ENCODE data around the gene PPT2. TPM values are rescaled to one million over a fixed set of nuclear protein-coding genes. Genes with fewer than 3 reads are reported as not detected.
"Not testable (repeated sequence)": the region's sequence is repeated elsewhere in the genome, so short reads cannot be mapped to it uniquely, and the experiment has no call there.

The PPT2 gene
- total RNA-seq, 1 donor from 2014 or later, result 11.3 TPM

GRCh38 chr6:32195902-32196681 is 42.2 kb downstream of the PPT2 start:
- Mint-ChIP-seq H3K4me3 (peak overlapping the region; percentile 98), H3K36me3 (ENCODE audit: low read depth) (peaks cover 7% of the 10 kb centered on the region), H3K9me3 (no peaks in the 10 kb centered on the region), H3K27me3 (peaks cover 2% of the 10 kb centered on the region), H3K27ac (peak overlapping the region; percentile 99), H3K4me1 (peaks cover 38% of the 10 kb centered on the region)
- DNase-seq, result peak; percentile 89
- intact Hi-C loops (cut with micrococcal nuclease), result loop anchor here (1.0 to 10.0 kb wide), 9 partner anchors 18 to 1981 kb away; partner anchors contain the start of genes FKBPL, PPT2, PSMB9 and RGL2

- intact Hi-C loops (cut with micrococcal nuclease), result loop anchor here (5.0 to 10.0 kb wide), 4 partner anchors 655 to 1982 kb away; partner anchors contain the start of genes PSMB9, RGL2, TAP1 and TRIM26
- Mint-ChIP-seq H3K4me1 (peaks cover 31% of the 10 kb centered on the region), H3K4me3 (peak overlapping the region; percentile 98), H3K27me3 (peaks cover 2% of the 10 kb centered on the region), H3K27ac (peak overlapping the region; percentile 99), H3K9me3 (no peaks in the 10 kb centered on the region), H3K36me3 (ENCODE audit: low read depth) (peaks cover 7% of the 10 kb centered on the region)
- no peak for DNase-seq
These were observed 43.0 kb downstream of the PPT2 start for GRCh38 chr6:32196682-32197616.

- intact Hi-C loops (cut with micrococcal nuclease), result loop anchor here (5.0 to 10.0 kb wide), 4 partner anchors 654 to 1984 kb away; partner anchors contain the start of genes PSMB9, RGL2, TAP1 and TRIM26
- Mint-ChIP-seq H3K27me3 (peaks cover 2% of the 10 kb centered on the region), H3K4me1 (peaks cover 27% of the 10 kb centered on the region), H3K27ac (no peak overlapping the region), H3K9me3 (no peaks in the 10 kb centered on the region), H3K4me3 (no peak overlapping the region), H3K36me3 (ENCODE audit: low read depth) (no peaks in the 10 kb centered on the region)
- DNase-seq, result no peak
These were observed 44.4 kb downstream of the PPT2 start for GRCh38 chr6:32198345-32198696.

- Mint-ChIP-seq H3K9me3 (no peaks in the 10 kb centered on the region), H3K27ac (no peak overlapping the region), H3K4me3 (no peak overlapping the region), H3K36me3 (ENCODE audit: low read depth) (no peaks in the 10 kb centered on the region), H3K27me3 (peaks cover 4% of the 10 kb centered on the region), H3K4me1 (peaks cover 22% of the 10 kb centered on the region)
- intact Hi-C loops (cut with micrococcal nuclease), result loop anchor here (5.0 to 10.0 kb wide), 4 partner anchors 653 to 1984 kb away; partner anchors contain the start of genes PSMB9, RGL2, TAP1 and TRIM26
- DNase-seq, result no peak
These were observed 44.9 kb downstream of the PPT2 start for GRCh38 chr6:32198866-32199265.

GRCh38 chr6:32200711-32201475 is 47.0 kb downstream of the PPT2 start:
- H3K27ac Mint-ChIP-seq, result no peak overlapping the region
- intact Hi-C loops (cut with micrococcal nuclease), result no loop called here
- peaks cover 6% of the 10 kb centered on the region for H3K4me1 Mint-ChIP-seq
- no peak for DNase-seq
- H3K27me3 Mint-ChIP-seq, result peaks cover 14% of the 10 kb centered on the region
- no peak overlapping the region for H3K4me3 Mint-ChIP-seq
- H3K9me3 Mint-ChIP-seq, result no peaks in the 10 kb centered on the region
- no peaks in the 10 kb centered on the region for H3K36me3 Mint-ChIP-seq (ENCODE audit: low read depth)

GRCh38 chr6:32202186-32202585 is 48.2 kb downstream of the PPT2 start:
- H3K36me3 Mint-ChIP-seq (ENCODE audit: low read depth), result no peaks in the 10 kb centered on the region
- no peaks in the 10 kb centered on the region for H3K9me3 Mint-ChIP-seq
- no peaks in the 10 kb centered on the region for H3K4me1 Mint-ChIP-seq
- DNase-seq, result no peak
- H3K4me3 Mint-ChIP-seq, result no peak overlapping the region
- no peak overlapping the region for H3K27ac Mint-ChIP-seq
- intact Hi-C loops (cut with micrococcal nuclease), result no loop called here
- H3K27me3 Mint-ChIP-seq, result peaks cover 19% of the 10 kb centered on the region

GRCh38 chr6:32203426-32204267 is 49.7 kb downstream of the PPT2 start:
- no peaks in the 10 kb centered on the region for H3K4me1 Mint-ChIP-seq
- H3K9me3 Mint-ChIP-seq, result no peaks in the 10 kb centered on the region
- DNase-seq, result no peak
- intact Hi-C loops (cut with micrococcal nuclease), result no loop called here
- H3K27me3 Mint-ChIP-seq, result peaks cover 22% of the 10 kb centered on the region
- H3K4me3 Mint-ChIP-seq, result no peak overlapping the region
- no peaks in the 10 kb centered on the region for H3K36me3 Mint-ChIP-seq (ENCODE audit: low read depth)
- H3K27ac Mint-ChIP-seq, result no peak overlapping the region

GRCh38 chr6:32204268-32204715 is 50.4 kb downstream of the PPT2 start:
- H3K27me3 Mint-ChIP-seq, result peaks cover 28% of the 10 kb centered on the region
- no peak for DNase-seq
- H3K4me1 Mint-ChIP-seq, result no peaks in the 10 kb centered on the region
- no peaks in the 10 kb centered on the region for H3K36me3 Mint-ChIP-seq (ENCODE audit: low read depth)
- H3K9me3 Mint-ChIP-seq, result no peaks in the 10 kb centered on the region
- H3K27ac Mint-ChIP-seq, result no peak overlapping the region
- intact Hi-C loops (cut with micrococcal nuclease), result no loop called here
- no peak overlapping the region for H3K4me3 Mint-ChIP-seq

- H3K4me1 Mint-ChIP-seq, result no peaks in the 10 kb centered on the region
- H3K9me3 Mint-ChIP-seq, result no peaks in the 10 kb centered on the region
- H3K36me3 Mint-ChIP-seq (ENCODE audit: low read depth), result no peaks in the 10 kb centered on the region
- intact Hi-C loops (cut with micrococcal nuclease), result no loop called here
- peaks cover 24% of the 10 kb centered on the region for H3K27me3 Mint-ChIP-seq
- H3K4me3 Mint-ChIP-seq, result no peak overlapping the region
- no peak for DNase-seq
- H3K27ac Mint-ChIP-seq, result no peak overlapping the region
These were observed 55.1 kb downstream of the PPT2 start for GRCh38 chr6:32208996-32209395.

- Mint-ChIP-seq H3K9me3 (no peaks in the 10 kb centered on the region), H3K27ac (no peak overlapping the region), H3K4me1 (no peaks in the 10 kb centered on the region), H3K27me3 (peaks cover 16% of the 10 kb centered on the region), H3K36me3 (ENCODE audit: low read depth) (no peaks in the 10 kb centered on the region), H3K4me3 (no peak overlapping the region)
- DNase-seq, result no peak
- intact Hi-C loops (cut with micrococcal nuclease), result no loop called here
These were observed 56.3 kb downstream of the PPT2 start for GRCh38 chr6:32210191-32210601.

- H3K4me3 Mint-ChIP-seq; H3K4me1 Mint-ChIP-seq; H3K27ac Mint-ChIP-seq; intact Hi-C loops (cut with micrococcal nuclease); DNase-seq; H3K36me3 Mint-ChIP-seq (ENCODE audit: low read depth); H3K9me3 Mint-ChIP-seq: not testable (repeated sequence)
- H3K27me3 Mint-ChIP-seq, result peaks cover 13% of the 10 kb centered on the region
These were observed 57.5 kb downstream of the PPT2 start for GRCh38 chr6:32211432-32211831.

- H3K27ac Mint-ChIP-seq, result no peak overlapping the region
- H3K36me3 Mint-ChIP-seq (ENCODE audit: low read depth), result no peaks in the 10 kb centered on the region
- no peaks in the 10 kb centered on the region for H3K9me3 Mint-ChIP-seq
- DNase-seq, result no peak
- peaks cover 12% of the 10 kb centered on the region for H3K27me3 Mint-ChIP-seq
- no peak overlapping the region for H3K4me3 Mint-ChIP-seq
- H3K4me1 Mint-ChIP-seq, result no peaks in the 10 kb centered on the region
- intact Hi-C loops (cut with micrococcal nuclease), result no loop called here
These were observed 58.3 kb downstream of the PPT2 start for GRCh38 chr6:32212076-32212760.

Data from activated CD4-positive, alpha-beta T cell treated with anti-CD3 and anti-CD28 coated beads, Interleukin-2, amount 10 ng/mL, durations not matched to agents 24 days and 14 days (primary cell).